Measurements from ENCODE around the gene CES4A. TPM values are rescaled to one million over a fixed set of nuclear protein-coding genes. Genes with fewer than 3 reads are reported as not detected.

Gene CES4A
- total and polyA plus RNA-seq, 9 of the 15 experiments (the other 6 are each of a cell fraction or from before 2014, with no cell fraction given): 0.09 to 0.13 (median 0.11) TPM; not detected in 6

- POLR2A ChIA-PET: no interaction called here
- Histone ChIP-seq H3K9ac (ENCODE audit: insufficient read depth in 1 of 2, low read depth in 2 of 2, low read length in 2 of 2) (no peak overlapping the region), H3K9me1 (ENCODE audit: control insufficient read depth, insufficient read depth, low read length) (no peaks in the 10 kb centered on the region), H3K4me3 (no peak overlapping the region), H3K27ac (ENCODE audit: extremely low read depth, low read depth, low read length) (no peak overlapping the region), H3K4me2 (ENCODE audit: insufficient read depth, low read length) (no peak overlapping the region), H3K79me2 (ENCODE audit: control insufficient read depth, insufficient read depth, low read length) (no peaks in the 10 kb centered on the region), H3K9me3 (replicated peaks; ENCODE audit: control insufficient read depth, insufficient read depth, low read depth, low read length) (no peaks in the 10 kb centered on the region), H4K20me1 (replicated peaks; ENCODE audit: control insufficient read depth, insufficient read depth, low read length) (no peaks in the 10 kb centered on the region), H2AFZ (ENCODE audit: low read depth, low read length) (no peak overlapping the region), H3K4me1 (replicated peaks in 1 of 2; ENCODE audit: control insufficient read depth in 2 of 2, insufficient read depth in 2 of 2, low read length in 2 of 2) (peaks cover 0 to 16% of the 10 kb centered on the region in 2 experiments; a peak in 1 of 5 replicates), H3K36me3 (ENCODE audit: control insufficient read depth, insufficient read depth, low read length) (peaks cover 30% of the 10 kb centered on the region; the same call in 2 of the 3 replicates), H3K27me3 (ENCODE audit: control insufficient read depth in 2 of 2, insufficient read depth in 2 of 2, low read length in 2 of 2) (no peaks in the 10 kb centered on the region)
- no TSS peak for BruUV-seq (replicated peaks)
- FAIRE-seq (no peak), DNase-seq (ENCODE audit: extremely low read depth in 1 of 4, low spot score in 3 of 4) (no peak), ATAC-seq (no peak)
- intact Hi-C loops (cut with micrococcal nuclease): loop anchor here (2.0 to 5.0 kb wide), 3 partner anchors 31 to 156 kb away; no protein-coding TSS in a partner anchor
- in situ Hi-C loops (cut with MboI): no loop called here
- WGBS (ENCODE audit: insufficient coverage, low coverage, missing lambda C conversion rate): 46% methylated on average over 4 of the region's 4 CpGs
- no peak for TF ChIP-seq CEBPG (CRISPR knock-in tag; IDR thresholded peaks at IDR 0.05)
- TF ChIP-seq CEBPG (tag; conservative IDR thresholded peaks at IDR 0.05 in 1 of 2, IDR thresholded peaks at IDR 0.05 in 1 of 2): no peak
- no peak for TF ChIP-seq CBFA2T2 (conservative IDR thresholded peaks at IDR 0.05)
- no peak for TF ChIP-seq SAP30 (IDR thresholded peaks at IDR 0.05; ENCODE audit: borderline replicate concordance, insufficient read depth, low read depth, low read length, poor library complexity, severe bottlenecking)
- TF ChIP-seq ATF4 (CRISPR knock-in tag; IDR thresholded peaks at IDR 0.05): no peak
- no peak for TF ChIP-seq XRCC5 (IDR thresholded peaks at IDR 0.05; ENCODE audit: low read depth, low read length)
- TF ChIP-seq C11orf30 (IDR thresholded peaks at IDR 0.05; ENCODE audit: low read depth): no peak
- peak; percentile 54 for TF ChIP-seq ZNF121 (CRISPR knock-in tag; conservative IDR thresholded peaks at IDR 0.05)
- no peak for TF ChIP-seq ZKSCAN3 (CRISPR knock-in tag; IDR thresholded peaks at IDR 0.05)
- TF ChIP-seq RBBP5 (IDR thresholded peaks at IDR 0.05; ENCODE audit: borderline replicate concordance, insufficient read depth, low read length, poor library complexity, severe bottlenecking): no peak
- no peak for TF ChIP-seq CBX2 (IDR thresholded peaks at IDR 0.05; ENCODE audit: insufficient read depth, low read length, poor library complexity, severe bottlenecking)
- TF ChIP-seq, protein P1, sequence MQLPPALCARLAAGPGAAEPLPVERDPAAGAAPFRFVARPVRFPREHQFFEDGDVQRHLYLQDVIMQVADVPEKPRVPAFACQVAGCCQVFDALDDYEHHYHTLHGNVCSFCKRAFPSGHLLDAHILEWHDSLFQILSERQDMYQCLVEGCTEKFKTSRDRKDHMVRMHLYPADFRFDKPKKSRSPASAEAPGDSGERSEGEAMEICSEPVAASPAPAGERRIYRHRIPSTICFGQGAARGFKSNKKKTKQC (CRISPR knock-in tag; IDR thresholded peaks at IDR 0.05): no peak
- TF ChIP-seq GTF2E2 (tag; IDR thresholded peaks at IDR 0.05): no peak
- peak; percentile 11 for TF ChIP-seq RBM25 (IDR thresholded peaks at IDR 0.05; ENCODE audit: low read depth, low read length, severe bottlenecking)
- TF ChIP-seq CCAR2 (IDR thresholded peaks at IDR 0.05; ENCODE audit: low read depth, low read length): no peak
- TF ChIP-seq PRMT5 (CRISPR knock-in tag; IDR thresholded peaks at IDR 0.05): no peak
- TF ChIP-seq ZNF717 (CRISPR knock-in tag; IDR thresholded peaks at IDR 0.05): no peak
- CTCF ChIA-PET (ENCODE audit: low intra/inter-chr PET ratio): interaction anchor here (2.4 kb wide), 1 partner anchor 155 kb away, joined by 9 read pairs; no protein-coding TSS in a partner anchor
Observed at GRCh38 chr16:66945939-66946338, 42.5 kb upstream of the CES4A start.

Measured in K562 (cell line).